NCI-H2171 treated with DMSO at 0.1 percent for 48 hours (cell line): Measurements from ENCODE around the gene GRM4.
"Not testable (repeated sequence)": the region's sequence is repeated elsewhere in the genome, so short reads cannot be mapped to it uniquely, and the experiment has no call there.

ENCODE experiments used
- DNase-seq: peaks from one replicate; lab custom pipeline; 2025; lab: John Stamatoyannopoulos, UW

GRM4 gene

GRCh38 chr6:34043359-34043758 is 102.5 kb downstream of the GRM4 start:
- no peak for DNase-seq

- DNase-seq, result not testable (repeated sequence)
Measured at GRCh38 chr6:34041998-34042397, 103.9 kb downstream of the GRM4 start.

GRCh38 chr6:34041385-34041784 is 104.5 kb downstream of the GRM4 start:
- no peak for DNase-seq

GRCh38 chr6:34039943-34040342 is 105.9 kb downstream of the GRM4 start:
- no peak for DNase-seq

- no peak for DNase-seq
Measured at GRCh38 chr6:34037151-34037550, 108.7 kb downstream of the GRM4 start.

- DNase-seq, result no peak
Measured at GRCh38 chr6:34036357-34037069, 109.4 kb downstream of the GRM4 start.

GRCh38 chr6:34035704-34036356 is 110.1 kb downstream of the GRM4 start:
- no peak for DNase-seq

GRCh38 chr6:34035161-34035560 is 110.7 kb downstream of the GRM4 start:
- no peak for DNase-seq

- no peak for DNase-seq
Measured at GRCh38 chr6:34032856-34033255, 113.0 kb downstream of the GRM4 start.

GRCh38 chr6:34031625-34032383 is 114.1 kb downstream of the GRM4 start:
- DNase-seq, result no peak

- no peak for DNase-seq
Measured at GRCh38 chr6:34030831-34031624, 114.9 kb downstream of the GRM4 start.

GRCh38 chr6:34029489-34030280 is 116.2 kb downstream of the GRM4 start:
- DNase-seq, result no peak

- no peak for DNase-seq
Measured at GRCh38 chr6:34028691-34029360, 117.1 kb downstream of the GRM4 start.

- no peak for DNase-seq
Measured at GRCh38 chr6:34027939-34028441, 117.9 kb downstream of the GRM4 start.

GRCh38 chr6:34027445-34027936 is 118.4 kb downstream of the GRM4 start:
- DNase-seq, result peak; percentile 9

GRCh38 chr6:34025861-34026260 is 120.0 kb downstream of the GRM4 start:
- no peak for DNase-seq

GRCh38 chr6:34025112-34025807 is 120.6 kb downstream of the GRM4 start:
- DNase-seq, result peak; percentile 36

GRCh38 chr6:34022873-34023255 is 123.0 kb downstream of the GRM4 start:
- no peak for DNase-seq

- DNase-seq, result no peak
Measured at GRCh38 chr6:34022250-34022872, 123.5 kb downstream of the GRM4 start.
